GM21381 (cell line): Measurements from ENCODE around the gene AKAP1.

Experiments used
- ATAC-seq: cut with Tn5 transposase; IDR thresholded peaks from one replicate; pipeline ENCODE4 v1.9.1; 2021; ENCODE audit warnings: mild to moderate bottlenecking, moderate library complexity; ENCODE audit not compliant: unreplicated experiment

The AKAP1 gene

GRCh38 chr17:57154921-57155320, 69.9 kb downstream of the AKAP1 start:
- ATAC-seq, result no peak

GRCh38 chr17:57158325-57158724, 73.3 kb downstream of the AKAP1 start:
- ATAC-seq, result no peak

GRCh38 chr17:57158795-57159194, 73.7 kb downstream of the AKAP1 start:
- ATAC-seq, result no peak

- ATAC-seq, result no peak
These were observed 75.6 kb downstream of the AKAP1 start for GRCh38 chr17:57160624-57161023.

GRCh38 chr17:57164814-57165213, 79.8 kb downstream of the AKAP1 start:
- no peak for ATAC-seq

GRCh38 chr17:57165754-57166153, 80.7 kb downstream of the AKAP1 start:
- no peak for ATAC-seq

- ATAC-seq, result no peak
These were observed 81.8 kb downstream of the AKAP1 start for GRCh38 chr17:57166803-57167202.

- no peak for ATAC-seq
These were observed 83.6 kb downstream of the AKAP1 start for GRCh38 chr17:57168695-57169094.

GRCh38 chr17:57170866-57171265, 85.8 kb downstream of the AKAP1 start:
- no peak for ATAC-seq
